Measurements from ENCODE around the gene LRRC73. TPM values are rescaled to one million over a fixed set of nuclear protein-coding genes. Genes with fewer than 3 reads are reported as not detected.

LRRC73 gene
- total and polyA plus RNA-seq, 9 of the 15 experiments (the other 6 are each of a cell fraction or from before 2014, with no cell fraction given): 0.07 to 0.55 (median 0.16) TPM; not detected in 3

- no peak for ATAC-seq
- no TSS peak for BruUV-seq (replicated peaks)
- no peak for TF ChIP-seq SIX5 (IDR thresholded peaks at IDR 0.05; ENCODE audit: borderline replicate concordance in 1 of 2, insufficient read depth in 1 of 2, low read depth in 1 of 2, low read length in 2 of 2)
- TF ChIP-seq ZNF282 (CRISPR knock-in tag; IDR thresholded peaks at IDR 0.05): no peak
- TF ChIP-seq TRIM25 (IDR thresholded peaks at IDR 0.05; ENCODE audit: borderline replicate concordance): no peak
- TF ChIP-seq NFATC3 (IDR thresholded peaks at IDR 0.05): no peak
- no peak for TF ChIP-seq NFIC (IDR thresholded peaks at IDR 0.05)
- no peak for TF ChIP-seq HDAC3 (IDR thresholded peaks at IDR 0.05; ENCODE audit: borderline replicate concordance, partially characterized antibody)
- TF ChIP-seq LCOR (CRISPR knock-in tag; IDR thresholded peaks at IDR 0.05): no peak
- no peaks in the 10 kb centered on the region for H3K9me1 ChIP-seq (ENCODE audit: control insufficient read depth, insufficient read depth, low read length)
- no peak overlapping the region for H3K4me3 ChIP-seq
- 0 out of 3 replicates have a peak, but pooled peaks cover 3% of the 10 kb centered on the region for H3K79me2 ChIP-seq (ENCODE audit: control insufficient read depth, insufficient read depth, low read length)
- in situ Hi-C loops (cut with MboI) (loop anchor here (5.0 kb wide), 1 partner anchor 227 kb away; no protein-coding TSS in a partner anchor), intact Hi-C loops (cut with micrococcal nuclease) (no loop called here)
- peaks cover 4% of the 10 kb centered on the region; the same call in 1 of the 3 replicates for H3K36me3 ChIP-seq (ENCODE audit: control insufficient read depth, insufficient read depth, low read length)
- ChIA-PET POLR2A (interaction anchor here (0.6 to 8.5 kb wide), 10 partner anchors 11 to 758 kb away, joined by 3 to 54 read pairs (median 3); partner anchors contain the start of genes DNPH1, KLHDC3, LRRC73 and MEA1), CTCF (ENCODE audit: low intra/inter-chr PET ratio) (no interaction called here)
- FAIRE-seq: no peak
- no peak overlapping the region for H2AFZ ChIP-seq (ENCODE audit: low read depth, low read length)
- 80% methylated on average over 12 of the region's 12 CpGs for WGBS (ENCODE audit: insufficient coverage, low coverage, missing lambda C conversion rate)
- peaks cover 24% of the 10 kb centered on the region for H4K20me1 ChIP-seq (replicated peaks; ENCODE audit: control insufficient read depth, insufficient read depth, low read length)
- no peak overlapping the region for H3K27ac ChIP-seq (ENCODE audit: extremely low read depth, low read depth, low read length)
- no peaks in the 10 kb centered on the region for H3K9me3 ChIP-seq (replicated peaks; ENCODE audit: control insufficient read depth, insufficient read depth, low read depth, low read length)
- no peaks in the 10 kb centered on the region for H3K27me3 ChIP-seq (ENCODE audit: control insufficient read depth in 2 of 2, insufficient read depth in 2 of 2, low read length in 2 of 2)
- no peak for DNase-seq (ENCODE audit: extremely low read depth in 1 of 4, low spot score in 3 of 4)
- H3K4me2 ChIP-seq (ENCODE audit: insufficient read depth, low read length): no peak overlapping the region
- peak overlapping the region in 1 of 2 experiments; percentile 68; a peak in 2 of 4 replicates for H3K9ac ChIP-seq (ENCODE audit: insufficient read depth in 1 of 2, low read depth in 2 of 2, low read length in 2 of 2)
- H3K4me1 ChIP-seq (replicated peaks in 1 of 2; ENCODE audit: control insufficient read depth in 2 of 2, insufficient read depth in 2 of 2, low read length in 2 of 2): peaks cover 9 to 19% of the 10 kb centered on the region in 2 experiments
These were observed 20.7 kb downstream of the LRRC73 start for GRCh38 chr6:43489277-43490072.

Data from K562 (cell line).